CD4-positive, alpha-beta T cell treated with Interleukin-12 subunit alpha and Interleukin-12 subunit beta, for 1 hour (primary cell): ENCODE measurements around the gene SLC16A3.

Experiments
- DNase-seq: peaks from one replicate; pipeline ENCODE4 v3.0.0-alpha.2; 2020

Gene SLC16A3

GRCh38 chr17:82269882-82270500 lies 41.1 kb downstream of the SLC16A3 start:
- DNase-seq, result no peak

GRCh38 chr17:82270651-82271050 lies 41.8 kb downstream of the SLC16A3 start:
- no peak for DNase-seq

GRCh38 chr17:82271401-82271800 lies 42.6 kb downstream of the SLC16A3 start:
- DNase-seq, result no peak

GRCh38 chr17:82272495-82273326 lies 43.9 kb downstream of the SLC16A3 start:
- peak; percentile 56 for DNase-seq

GRCh38 chr17:82273327-82274133 lies 44.7 kb downstream of the SLC16A3 start, which contains the start of gene CSNK1D:
TSS of gene CSNK1D (minus strand) at chr17:82273700. CDS start at chr17:82273381, 319 bp downstream.
- DNase-seq, result peak; percentile 92

GRCh38 chr17:82274134-82275020 lies 45.5 kb downstream of the SLC16A3 start:
- DNase-seq, result no peak

- no peak for DNase-seq
These were observed 46.5 kb downstream of the SLC16A3 start for GRCh38 chr17:82275326-82275725.

- no peak for DNase-seq
These were observed 48.1 kb downstream of the SLC16A3 start for GRCh38 chr17:82276938-82277337.

- DNase-seq, result no peak
These were observed 49.0 kb downstream of the SLC16A3 start for GRCh38 chr17:82277851-82278250.

- DNase-seq, result no peak
These were observed 49.5 kb downstream of the SLC16A3 start for GRCh38 chr17:82278308-82278707.

GRCh38 chr17:82278786-82279391 lies 50.0 kb downstream of the SLC16A3 start:
- no peak for DNase-seq

GRCh38 chr17:82280537-82280936 lies 51.7 kb downstream of the SLC16A3 start:
- DNase-seq, result no peak

- DNase-seq, result no peak
These were observed 52.2 kb downstream of the SLC16A3 start for GRCh38 chr17:82281076-82281475.

- no peak for DNase-seq
These were observed 52.8 kb downstream of the SLC16A3 start for GRCh38 chr17:82281502-82282238.

- no peak for DNase-seq
These were observed 53.7 kb downstream of the SLC16A3 start for GRCh38 chr17:82282239-82283207.

GRCh38 chr17:82283208-82283749 lies 54.4 kb downstream of the SLC16A3 start:
- DNase-seq, result no peak

GRCh38 chr17:82285141-82285540 lies 56.3 kb downstream of the SLC16A3 start:
- no peak for DNase-seq

- DNase-seq, result no peak
These were observed 58.4 kb downstream of the SLC16A3 start for GRCh38 chr17:82287013-82287867.
